GM18861 (cell line): Measurements from ENCODE around the gene ESPN.

Experiments
- ATAC-seq: cut with Tn5 transposase; IDR thresholded peaks from one replicate; pipeline ENCODE4 v1.9.1; 2021; ENCODE audit not compliant: unreplicated experiment

Gene ESPN

GRCh38 chr1:6408023-6408422, 16.6 kb upstream of the ESPN start:
- ATAC-seq, result no peak

GRCh38 chr1:6409053-6409452, 15.5 kb upstream of the ESPN start:
- no peak for ATAC-seq

DNA sequence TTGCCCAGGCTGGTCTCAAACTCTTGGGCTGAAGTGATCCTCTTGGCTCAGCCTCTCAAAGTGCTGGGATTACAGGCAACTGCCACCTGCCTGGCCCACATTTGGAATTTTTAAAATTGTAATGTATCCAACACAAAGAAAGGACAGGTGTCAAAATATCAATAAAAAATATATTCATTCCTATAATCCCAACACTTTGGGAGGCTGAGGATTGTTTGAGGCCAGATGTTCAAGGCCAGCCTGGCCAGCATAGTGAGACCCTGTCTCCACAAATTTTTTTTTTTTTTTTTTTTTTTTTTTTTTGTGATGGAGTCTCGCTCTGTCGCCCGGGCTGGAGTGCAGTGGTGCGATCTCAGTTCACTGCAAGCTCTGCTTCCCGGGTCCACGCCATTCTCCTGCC, 14.8 kb upstream of the ESPN start:
- no peak for ATAC-seq

- no peak for ATAC-seq
Measured at GRCh38 chr1:6410248-6410893, 14.2 kb upstream of the ESPN start.

GRCh38 chr1:6412896-6413295, 11.7 kb upstream of the ESPN start:
- no peak for ATAC-seq

DNA sequence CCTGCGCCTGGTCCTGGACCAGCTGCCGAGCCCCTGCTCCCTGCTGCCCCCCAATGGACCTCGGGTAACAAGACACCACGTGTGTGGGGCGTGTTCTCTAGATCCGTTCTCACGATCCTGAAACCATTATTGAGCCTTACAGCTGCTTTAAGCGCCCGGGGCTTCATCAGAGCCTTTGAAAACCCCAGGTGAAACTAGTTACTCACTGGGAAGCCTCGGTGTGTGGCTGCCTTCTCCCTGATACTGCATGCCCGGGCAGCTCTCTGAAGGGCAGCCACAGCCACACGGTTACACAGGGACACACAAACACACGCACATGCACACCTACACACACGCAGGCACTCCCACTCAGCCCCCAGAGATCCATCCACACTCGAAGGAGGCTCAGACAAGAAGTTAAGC, 10.1 kb upstream of the ESPN start:
- no peak for ATAC-seq

GRCh38 chr1:6414881-6415626, 9.5 kb upstream of the ESPN start:
- no peak for ATAC-seq

DNA sequence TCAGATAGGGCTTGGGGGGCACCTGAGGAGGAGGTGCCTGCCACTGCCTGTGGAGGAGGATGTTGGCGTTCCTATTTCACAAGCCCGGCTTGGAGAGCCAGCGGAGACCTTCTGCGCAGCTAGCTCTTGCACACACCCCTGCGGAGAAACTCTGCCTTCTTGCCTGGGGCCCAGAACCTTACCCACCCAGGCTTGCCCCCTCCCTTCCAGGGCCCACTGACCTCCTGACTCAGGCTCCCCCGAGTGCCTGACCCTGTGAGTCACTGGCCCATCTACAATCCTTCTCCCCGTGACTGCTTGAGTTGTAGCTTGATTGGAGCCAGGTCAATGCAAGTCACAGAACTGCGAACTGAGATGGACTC, 8.3 kb upstream of the ESPN start:
- no peak for ATAC-seq

GRCh38 chr1:6416906-6417305, 7.7 kb upstream of the ESPN start:
- no peak for ATAC-seq

DNA sequence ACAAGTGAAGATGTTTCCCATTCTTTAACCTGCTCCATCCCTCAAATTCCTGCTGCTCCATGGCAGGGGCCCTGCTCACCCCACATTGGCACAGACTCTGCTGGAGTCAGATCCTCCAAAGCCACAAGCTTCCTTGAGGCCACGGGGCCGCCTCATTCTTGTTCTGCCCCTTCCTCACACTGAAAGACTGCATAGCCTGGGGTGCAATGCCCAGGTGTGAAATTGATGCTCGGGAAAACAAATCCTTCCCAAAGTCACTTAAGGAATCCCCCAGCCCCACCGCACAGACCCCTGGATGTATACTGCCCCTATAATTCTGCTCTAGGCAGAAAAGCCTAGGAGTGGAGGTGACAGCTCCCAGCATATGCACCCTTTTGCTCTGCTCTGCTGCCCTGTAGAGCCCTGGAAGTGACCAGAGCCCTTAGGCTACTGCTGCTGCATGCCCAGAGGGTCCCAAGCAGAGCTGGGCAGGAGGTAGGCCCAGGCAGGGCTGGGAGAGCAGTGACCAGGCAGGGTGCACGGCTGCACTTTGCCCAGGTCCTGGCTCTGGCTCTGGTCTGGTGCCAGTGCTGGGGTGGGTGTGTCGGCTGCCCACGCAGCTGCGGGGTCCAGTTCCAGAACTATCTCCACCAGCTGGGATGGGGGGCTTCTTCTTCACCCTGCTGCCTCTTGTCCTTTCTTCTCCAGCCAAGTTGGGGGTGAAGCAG, 6.5 kb upstream of the ESPN start:
- no peak for ATAC-seq

DNA sequence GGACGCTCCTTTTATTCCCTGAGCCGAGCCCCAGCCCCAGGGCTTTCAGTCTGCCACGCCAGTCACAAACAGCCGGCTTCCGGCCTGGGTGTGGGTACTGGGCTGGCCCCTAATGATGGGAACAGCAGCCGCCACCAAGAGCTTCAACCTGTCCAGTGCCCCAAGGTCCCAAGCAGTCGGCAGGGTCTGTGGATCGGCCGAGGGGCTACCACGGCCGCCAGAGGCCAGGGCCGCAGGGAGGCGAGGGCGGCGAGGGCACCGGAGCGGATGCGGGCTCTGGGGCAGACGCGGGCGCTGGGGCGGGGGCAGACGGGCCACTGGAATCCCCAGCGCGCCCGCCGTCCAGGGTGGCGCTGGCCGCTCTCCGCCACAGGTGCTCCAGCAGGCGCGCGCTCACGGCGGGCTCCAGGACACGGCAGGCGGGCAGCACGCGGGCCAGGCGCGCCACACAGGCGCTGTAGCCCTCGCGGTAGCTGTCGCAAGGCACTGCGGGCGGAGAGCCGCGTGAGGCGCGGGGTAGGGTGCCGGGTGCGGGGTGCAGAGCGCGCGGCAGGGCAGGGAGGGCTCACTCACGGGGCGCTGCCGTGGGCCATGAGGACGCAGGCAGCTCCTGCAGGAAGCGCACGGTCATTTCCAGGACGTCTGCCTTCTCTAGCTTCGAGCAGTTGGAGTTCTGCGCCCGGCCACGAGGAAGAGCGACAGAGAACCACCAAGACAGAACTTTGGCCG, 5.7 kb upstream of the ESPN start:
- ATAC-seq, result no peak

- no peak for ATAC-seq
Measured at GRCh38 chr1:6419397-6419803, 5.2 kb upstream of the ESPN start.

DNA sequence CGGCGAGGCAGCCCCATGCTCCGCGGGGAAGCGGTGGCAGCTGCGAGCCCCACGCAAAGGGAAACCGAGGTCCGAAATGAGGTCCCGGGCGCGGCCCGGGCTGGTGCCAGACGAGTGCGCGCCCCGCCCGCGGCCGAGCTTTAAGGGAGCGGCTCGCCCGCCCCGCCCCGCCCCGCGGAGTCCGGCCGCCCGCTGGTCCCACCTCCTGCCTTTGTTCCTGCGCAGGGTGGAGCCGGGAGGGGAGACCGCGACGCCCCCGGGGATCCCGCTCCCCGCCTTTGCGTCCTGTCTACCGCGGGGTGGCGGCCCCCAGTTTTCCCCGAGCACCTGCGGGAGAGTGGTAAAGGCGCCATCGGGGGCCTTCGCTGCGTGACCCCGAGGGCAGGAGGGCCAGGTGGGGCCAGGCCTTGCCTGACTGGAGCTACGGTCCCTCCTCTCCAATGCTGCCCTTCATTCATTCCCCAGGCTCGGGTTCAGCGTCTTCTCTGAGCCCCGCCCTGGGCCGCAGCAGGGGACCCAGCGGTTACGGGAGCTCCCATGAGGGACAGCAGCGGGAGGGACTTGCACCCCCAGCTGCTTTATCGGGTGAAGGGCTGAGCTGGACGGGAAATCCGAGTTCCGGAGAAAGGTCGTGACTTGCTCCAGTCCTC, 4.6 kb upstream of the ESPN start, which contains the start of gene HES2:
Gene HES2, minus strand, starts transcription at position 116 of the 650 bp plus-strand sequence. Its CDS starts 99 bp downstream, at position 17.
- ATAC-seq, result no peak

GRCh38 chr1:6420454-6421042, 4.0 kb upstream of the ESPN start:
- ATAC-seq, result no peak

DNA sequence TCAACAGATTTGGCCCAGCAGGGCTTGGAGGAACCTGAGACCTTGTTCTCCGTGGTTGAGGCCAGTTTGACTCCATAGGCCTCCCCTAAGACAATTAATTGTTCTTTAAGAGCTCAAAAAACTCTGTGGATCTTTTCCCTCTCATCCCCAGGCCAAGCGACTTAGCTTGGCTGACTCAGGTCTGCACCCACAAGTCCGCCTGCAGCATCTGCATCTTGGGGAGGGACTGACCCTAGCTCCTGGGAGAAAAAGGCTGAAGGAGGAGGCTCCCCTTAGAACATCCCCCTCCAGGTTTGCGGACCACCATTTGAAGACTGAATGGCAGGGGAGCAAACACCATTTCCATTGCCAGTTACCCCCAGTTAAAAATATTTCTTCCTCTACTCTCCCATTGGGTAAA, 3.3 kb upstream of the ESPN start:
- ATAC-seq, result no peak

DNA sequence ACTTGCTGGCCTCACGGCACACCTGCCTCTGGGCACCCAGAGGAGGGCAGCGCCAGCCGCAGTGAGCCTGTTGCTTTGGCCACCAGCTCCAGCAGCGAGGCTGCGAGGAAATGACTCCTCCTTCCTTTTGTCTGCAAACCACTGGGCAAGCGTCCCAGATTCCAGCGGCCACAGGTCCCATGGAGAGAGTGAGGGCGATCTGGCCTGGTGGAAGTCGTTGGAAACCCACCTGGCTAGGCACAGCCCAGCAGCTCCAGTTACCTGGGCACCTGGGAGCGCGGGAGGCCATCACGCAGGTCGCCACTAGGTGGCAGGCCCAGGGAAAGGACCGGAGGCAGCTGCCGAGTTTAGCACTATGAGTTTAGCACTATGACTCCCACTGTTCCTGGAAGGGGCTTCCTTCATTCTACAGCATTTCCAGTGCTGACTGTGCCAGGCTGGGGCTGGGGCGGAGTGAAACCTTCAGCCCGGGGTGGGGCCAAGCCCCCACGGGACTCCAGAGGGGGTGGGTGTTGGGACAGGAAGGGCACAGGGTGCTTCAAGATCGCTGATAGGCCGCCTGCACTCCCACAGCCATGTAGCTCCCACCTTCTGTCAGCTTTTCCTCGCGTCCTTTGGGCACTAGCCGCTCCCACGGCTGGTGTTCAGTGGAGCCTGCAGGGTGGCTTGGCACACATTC, 1.1 kb upstream of the ESPN start:
- ATAC-seq, result no peak

DNA sequence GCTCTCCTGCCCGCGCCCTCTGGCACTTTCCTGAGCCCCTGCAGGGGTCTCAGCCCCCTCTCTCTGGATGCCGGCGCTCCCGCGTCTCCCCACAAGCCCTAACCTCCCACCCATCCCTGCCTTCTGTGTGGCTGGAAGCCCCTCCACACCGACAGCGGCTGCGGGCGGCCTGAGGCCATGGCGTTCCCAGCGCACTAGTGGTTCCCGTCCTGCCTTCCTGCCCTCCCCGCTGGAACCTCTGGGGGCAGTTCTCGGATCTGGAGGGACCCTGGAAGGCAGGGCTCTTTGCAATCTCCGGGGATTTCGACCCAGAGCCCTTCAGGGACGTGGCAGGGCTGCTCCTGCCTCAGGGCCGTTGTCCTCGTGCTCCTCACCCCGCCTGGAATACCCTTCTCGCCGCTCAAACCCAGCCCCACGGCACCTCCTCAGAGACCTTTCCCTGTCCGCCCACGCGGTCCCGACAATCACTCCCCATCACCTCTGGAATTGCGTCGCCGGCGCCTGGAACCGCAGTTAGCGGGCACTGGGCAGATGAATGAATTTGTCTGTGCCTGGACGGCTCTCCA, 493 bp upstream of the ESPN start:
- ATAC-seq, result no peak

DNA sequence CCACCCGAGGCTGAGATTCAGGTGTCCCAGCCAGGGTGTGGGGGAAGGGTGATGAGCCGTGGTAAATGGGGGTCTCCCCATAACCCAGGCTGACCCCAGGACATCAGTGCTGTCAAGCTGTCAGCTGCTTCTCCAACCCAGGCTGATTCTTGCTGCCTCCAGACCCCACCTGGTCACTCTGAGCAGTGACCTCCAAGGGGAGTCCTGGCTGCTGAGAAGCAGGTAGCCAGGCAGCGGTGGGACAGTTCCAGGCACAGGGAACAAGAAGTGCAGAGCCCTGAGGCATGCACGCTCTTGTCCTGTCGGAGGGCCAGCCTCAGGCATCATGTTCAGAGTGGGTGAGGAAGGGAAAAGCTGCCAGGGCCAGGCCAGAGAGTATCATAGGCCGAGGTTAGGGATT, 1.1 kb downstream of the ESPN start:
- ATAC-seq, result no peak

GRCh38 chr1:6426277-6426971, 1.8 kb downstream of the ESPN start:
- ATAC-seq, result no peak
